ENCODE data around the gene ST3GAL6. TPM values are rescaled to one million over a fixed set of nuclear protein-coding genes. Genes with fewer than 3 reads are reported as not detected.

Gene ST3GAL6
- total RNA-seq (2022; extraction: Qiagen RNA extraction) = 0.73 to 1.3 TPM (median 0.89 TPM) in 5 replicates

GRCh38 chr3:98763076-98763475, at the start of gene ST3GAL6:
ST3GAL6 (plus strand) TSS chr3:98763340; CDS start chr3:98768441, 5,101 bp downstream.

Other genes starting within 250 kb of the ST3GAL6 start
- gene CLDND1, start 240.4 kb upstream of the ST3GAL6 start, total RNA-seq (2022; extraction: Qiagen RNA extraction) = 46.8 to 60.9 TPM (median 57.3 TPM) in 5 replicates
- not detected in 5 replicates for gene GPR15, start 231.4 kb upstream of the ST3GAL6 start, total RNA-seq (2022; extraction: Qiagen RNA extraction)
- 16.6 to 20.7 TPM (median 19.9 TPM) in 5 replicates for gene CPOX, start 169.7 kb upstream of the ST3GAL6 start, total RNA-seq (2022; extraction: Qiagen RNA extraction)
- 192 to 299 TPM (median 276 TPM) in 5 replicates for gene DCBLD2, start 138.4 kb downstream of the ST3GAL6 start, total RNA-seq (2022; extraction: Qiagen RNA extraction)